Progenitor cell of endocrine pancreas (in vitro differentiated cells): ENCODE data around the gene MAD1L1. TPM values are rescaled to one million over a fixed set of nuclear protein-coding genes. Genes with fewer than 3 reads are reported as not detected.

Source experiments
- DNase-seq: peaks from one replicate; pipeline ENCODE4 v3.0.0; 2021; ENCODE audit warnings: low spot score; ENCODE audit not compliant: unreplicated experiment
- H3K27ac Mint-ChIP-seq: 2 replicates; pipeline ENCODE4 v1.8.0; 2021; ENCODE audit warnings: mild to moderate bottlenecking, moderate library complexity, mixed read lengths
- H3K27me3 Mint-ChIP-seq: 2 replicates; pipeline ENCODE4 v1.8.0; 2021; ENCODE audit warnings: mixed read lengths
- H3K36me3 Mint-ChIP-seq: 2 replicates; pipeline ENCODE4 v1.8.0; 2022; ENCODE audit warnings: mixed read lengths; ENCODE audit not compliant: insufficient read depth
- H3K4me1 Mint-ChIP-seq: 2 replicates; pipeline ENCODE4 v1.8.0; 2021; ENCODE audit warnings: low read depth, mixed read lengths
- H3K4me3 Mint-ChIP-seq: 2 replicates; pipeline ENCODE4 v1.8.0; 2021; ENCODE audit warnings: low read depth, mild to moderate bottlenecking, moderate library complexity, mixed read lengths
- H3K9me3 Mint-ChIP-seq: 2 replicates; pipeline ENCODE4 v1.8.0; 2021; ENCODE audit warnings: low read depth, mixed read lengths
- CTCF ChIP-seq: fragments of 200-600 bp; sonication (generic); IDR thresholded peaks from one replicate; pipeline ENCODE4 v1.5.0; 2021; ENCODE audit warnings: antibody characterized with exemption, mild to moderate bottlenecking; ENCODE audit not compliant: unreplicated experiment
- total RNA-seq: library from RNA; stranded (reverse); gene quantifications from 2 replicates; pipeline ENCODE4 v1.2.1, GENCODE V29; 2021

MAD1L1 gene
- total RNA-seq, 1 donor from 2014 or later = 49.8 TPM

GRCh38 chr7:1916601-1916970 is 316.2 kb downstream of the MAD1L1 start:
- no peak for DNase-seq
- TF ChIP-seq CTCF = no peak
- H3K27ac Mint-ChIP-seq = no peak overlapping the region
- no peak overlapping the region for H3K4me3 Mint-ChIP-seq
- no peaks in the 10 kb centered on the region for H3K36me3 Mint-ChIP-seq
- no peaks in the 10 kb centered on the region for H3K4me1 Mint-ChIP-seq
- H3K27me3 Mint-ChIP-seq = no peaks in the 10 kb centered on the region
- no peaks in the 10 kb centered on the region for H3K9me3 Mint-ChIP-seq

- Mint-ChIP-seq H3K27ac (no peak overlapping the region), H3K27me3 (no peaks in the 10 kb centered on the region), H3K4me1 (no peaks in the 10 kb centered on the region), H3K4me3 (no peak overlapping the region), H3K9me3 (no peaks in the 10 kb centered on the region), H3K36me3 (no peaks in the 10 kb centered on the region)
- DNase-seq = no peak
- no peak for TF ChIP-seq CTCF
Observed at GRCh38 chr7:1915956-1916600, 316.7 kb downstream of the MAD1L1 start.

GRCh38 chr7:1915326-1915725 is 317.4 kb downstream of the MAD1L1 start:
- no peaks in the 10 kb centered on the region for H3K36me3 Mint-ChIP-seq
- H3K4me3 Mint-ChIP-seq = no peak overlapping the region
- H3K27ac Mint-ChIP-seq = no peak overlapping the region
- H3K9me3 Mint-ChIP-seq = no peaks in the 10 kb centered on the region
- no peak for DNase-seq
- H3K4me1 Mint-ChIP-seq = no peaks in the 10 kb centered on the region
- no peak for TF ChIP-seq CTCF
- no peaks in the 10 kb centered on the region for H3K27me3 Mint-ChIP-seq

- Mint-ChIP-seq H3K4me1 (no peaks in the 10 kb centered on the region), H3K9me3 (no peaks in the 10 kb centered on the region), H3K36me3 (no peaks in the 10 kb centered on the region), H3K27ac (no peak overlapping the region), H3K4me3 (no peak overlapping the region), H3K27me3 (no peaks in the 10 kb centered on the region)
- no peak for DNase-seq
- no peak for TF ChIP-seq CTCF
Observed at GRCh38 chr7:1914743-1915142, 318.0 kb downstream of the MAD1L1 start.

- Mint-ChIP-seq H3K36me3 (no peaks in the 10 kb centered on the region), H3K27ac (no peak overlapping the region), H3K9me3 (no peaks in the 10 kb centered on the region), H3K4me3 (no peak overlapping the region), H3K27me3 (no peaks in the 10 kb centered on the region), H3K4me1 (no peaks in the 10 kb centered on the region)
- no peak for DNase-seq
- TF ChIP-seq CTCF = no peak
Observed at GRCh38 chr7:1914321-1914720, 318.4 kb downstream of the MAD1L1 start.
